A673 (cell line): ENCODE results near the gene ASPRV1.

Source experiments
- CTCF ChIP-seq: fragments of 300-800, 200-600 bp; sonication (generic); conservative IDR thresholded peaks from 2 replicates; pipeline ENCODE4 v1.5.1; 2017; ENCODE audit warnings: low read depth, mild to moderate bottlenecking, antibody characterized with exemption, low read length, moderate library complexity, mixed read lengths
- EZH2 ChIP-seq: fragments of 200-600 bp; sonication (generic); IDR thresholded peaks from 2 replicates; pipeline ENCODE4 v1.6.1; 2017; ENCODE audit warnings: borderline replicate concordance, low read depth, mild to moderate bottlenecking, mixed read lengths, antibody characterized with exemption, low read length; ENCODE audit not compliant: poor library complexity, severe bottlenecking

- no peak for TF ChIP-seq CTCF
- TF ChIP-seq EZH2: no peak
Measured at GRCh38 chr2:70003093-70003830, 41.8 kb upstream of the ASPRV1 start.
